Measurements from ENCODE around the gene ZNRF3. TPM values are rescaled to one million over a fixed set of nuclear protein-coding genes. Genes with fewer than 3 reads are reported as not detected.
"Not testable (repeated sequence)": the region's sequence is repeated elsewhere in the genome, so short reads cannot be mapped to it uniquely, and the experiment has no call there.

ZNRF3 gene
- polyA plus RNA-seq, 2 donors, result 1.6 to 2.8 TPM

DNA sequence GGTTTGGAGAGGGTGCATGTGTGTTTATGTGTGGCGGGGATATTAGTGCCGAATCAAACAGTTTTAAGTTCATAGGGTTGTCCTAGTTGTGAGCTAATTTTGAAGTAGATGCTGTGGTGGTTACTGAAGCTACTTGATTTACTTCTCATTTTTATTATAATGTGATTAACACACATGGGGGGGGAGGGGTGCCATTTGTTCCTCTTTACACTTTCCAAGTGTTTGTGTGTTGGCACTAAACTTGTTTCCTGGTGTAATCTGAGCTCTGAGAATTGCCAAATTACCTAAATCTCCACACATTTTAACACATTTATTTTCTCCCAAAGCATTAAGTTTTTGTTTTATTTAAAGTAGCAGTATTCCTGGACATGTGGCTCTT, 60.1 kb downstream of the ZNRF3 start:
- H3K27me3 ChIP-seq (ENCODE audit: control insufficient read depth in 1 of 2, insufficient read depth in 2 of 2, low read length in 2 of 2), result no peaks in the 10 kb centered on the region
- H3K4me1 ChIP-seq (ENCODE audit: control insufficient read depth in 2 of 2, insufficient read depth in 2 of 2, low read length in 1 of 2), result no peaks in the 10 kb centered on the region
- 70 to 75% methylated on average over 2 of the region's 2 CpGs for whole genome bisulfite sequencing, 2 donors
- H3K36me3 ChIP-seq (ENCODE audit: control insufficient read depth in 2 of 2, insufficient read depth in 2 of 2, low read length in 1 of 2), result no peaks in the 10 kb centered on the region
- no peak overlapping the region for H3K4me3 ChIP-seq (ENCODE audit: low read depth in 1 of 2, low read length in 2 of 2)
- no peaks in the 10 kb centered on the region for H3K9me3 ChIP-seq (ENCODE audit: control insufficient read depth in 2 of 2, insufficient read depth in 1 of 2, low read depth in 1 of 2, low read length in 1 of 2)
- H3K27ac ChIP-seq (ENCODE audit: low read depth in 2 of 2, low read length in 1 of 2), result no peak overlapping the region

- Histone ChIP-seq H3K27me3 (ENCODE audit: control insufficient read depth in 1 of 2, insufficient read depth in 2 of 2, low read length in 2 of 2) (no peaks in the 10 kb centered on the region), H3K4me3 (ENCODE audit: low read depth in 1 of 2, low read length in 2 of 2) (no peak overlapping the region), H3K36me3 (ENCODE audit: control insufficient read depth in 2 of 2, insufficient read depth in 2 of 2, low read length in 1 of 2) (no peaks in the 10 kb centered on the region), H3K9me3 (ENCODE audit: control insufficient read depth in 2 of 2, insufficient read depth in 1 of 2, low read depth in 1 of 2, low read length in 1 of 2) (no peaks in the 10 kb centered on the region), H3K4me1 (ENCODE audit: control insufficient read depth in 2 of 2, insufficient read depth in 2 of 2, low read length in 1 of 2) (peaks cover 3 to 5% of the 10 kb centered on the region in 2 donors), H3K27ac (ENCODE audit: low read depth in 2 of 2, low read length in 1 of 2) (no peak overlapping the region)
- 98 to 100% methylated on average over 1 of the region's 1 CpG for WGBS, 2 donors
Observed at GRCh38 chr22:28947125-28947524, 63.8 kb downstream of the ZNRF3 start.

- 61 to 88% methylated on average over 1 of the region's 1 CpG for WGBS, 2 donors
- Histone ChIP-seq H3K4me3 (ENCODE audit: low read depth in 1 of 2, low read length in 2 of 2) (no peak overlapping the region), H3K4me1 (ENCODE audit: control insufficient read depth in 2 of 2, insufficient read depth in 2 of 2, low read length in 1 of 2) (peaks cover 3 to 8% of the 10 kb centered on the region in 2 donors), H3K27me3 (ENCODE audit: control insufficient read depth in 1 of 2, insufficient read depth in 2 of 2, low read length in 2 of 2) (no peaks in the 10 kb centered on the region), H3K27ac (ENCODE audit: low read depth in 2 of 2, low read length in 1 of 2) (peak overlapping the region in 1 of 2 donors; percentile 48), H3K36me3 (ENCODE audit: control insufficient read depth in 2 of 2, insufficient read depth in 2 of 2, low read length in 1 of 2) (no peaks in the 10 kb centered on the region), H3K9me3 (ENCODE audit: control insufficient read depth in 2 of 2, insufficient read depth in 1 of 2, low read depth in 1 of 2, low read length in 1 of 2) (no peaks in the 10 kb centered on the region)
Observed at GRCh38 chr22:28948424-28948823, 65.1 kb downstream of the ZNRF3 start.

DNA sequence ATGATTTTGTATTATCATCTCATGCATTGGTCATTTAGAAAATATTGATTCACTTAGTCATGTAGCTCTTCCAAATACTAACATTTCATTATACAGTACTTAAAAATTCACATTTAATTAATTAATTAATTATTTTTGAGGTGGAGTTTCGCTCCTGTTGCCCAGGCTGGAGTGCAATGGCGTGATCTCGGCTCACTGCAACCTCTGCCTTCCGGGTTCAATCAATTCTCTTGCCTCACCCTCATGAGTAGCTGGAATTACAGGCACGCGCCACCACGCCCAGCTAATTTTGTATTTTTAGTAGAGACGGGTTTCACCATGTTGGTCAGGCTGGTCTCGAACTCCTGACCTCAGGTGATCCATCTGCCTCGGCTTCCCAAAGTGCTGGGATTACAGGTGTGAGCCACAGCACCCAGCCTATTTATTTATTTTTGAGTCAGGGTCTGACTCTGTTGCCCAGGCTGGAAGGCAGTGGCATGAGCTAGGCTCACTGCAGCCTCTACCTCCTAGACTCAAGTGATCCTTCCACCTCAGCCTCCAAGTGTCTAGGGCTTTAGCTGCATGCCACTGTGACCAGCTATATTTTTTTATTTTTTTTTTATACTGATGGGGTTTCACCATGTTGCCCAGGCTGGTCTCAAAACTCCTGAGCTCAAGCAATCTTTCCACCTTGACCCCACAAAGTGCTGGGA, 65.6 kb downstream of the ZNRF3 start:
- not testable (repeated sequence) for H3K9me3 ChIP-seq (ENCODE audit: control insufficient read depth in 2 of 2, insufficient read depth in 1 of 2, low read depth in 1 of 2, low read length in 1 of 2); H3K36me3 ChIP-seq (ENCODE audit: control insufficient read depth in 2 of 2, insufficient read depth in 2 of 2, low read length in 1 of 2); H3K27me3 ChIP-seq (ENCODE audit: control insufficient read depth in 1 of 2, insufficient read depth in 2 of 2, low read length in 2 of 2); H3K4me1 ChIP-seq (ENCODE audit: control insufficient read depth in 2 of 2, insufficient read depth in 2 of 2, low read length in 1 of 2); H3K4me3 ChIP-seq (ENCODE audit: low read depth in 1 of 2, low read length in 2 of 2); H3K27ac ChIP-seq (ENCODE audit: low read depth in 2 of 2, low read length in 1 of 2)
- WGBS, 2 donors, result 76 to 91% methylated on average over 10 of the region's 10 CpGs

DNA sequence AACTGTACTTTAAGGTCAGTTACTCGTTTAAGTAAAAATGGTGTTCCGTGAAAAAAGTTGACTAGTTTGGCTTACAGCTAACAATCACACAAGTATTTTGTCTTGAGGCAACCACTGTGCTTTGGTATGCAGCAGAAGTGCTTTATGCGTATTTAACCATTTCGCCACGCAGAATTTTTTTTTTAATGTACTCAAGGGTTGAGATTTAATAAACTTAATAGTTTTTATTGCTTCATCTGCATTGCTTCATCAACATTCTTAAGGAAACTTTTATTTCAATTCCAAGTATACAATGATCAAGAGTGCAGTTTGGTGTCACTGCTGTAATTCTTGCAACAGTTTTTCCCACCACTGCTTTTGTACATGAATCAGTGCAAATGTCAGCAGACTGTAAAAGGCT, 66.4 kb downstream of the ZNRF3 start:
- Histone ChIP-seq H3K9me3 (ENCODE audit: control insufficient read depth in 2 of 2, insufficient read depth in 1 of 2, low read depth in 1 of 2, low read length in 1 of 2) (no peaks in the 10 kb centered on the region), H3K27me3 (ENCODE audit: control insufficient read depth in 1 of 2, insufficient read depth in 2 of 2, low read length in 2 of 2) (no peaks in the 10 kb centered on the region), H3K4me3 (ENCODE audit: low read depth in 1 of 2, low read length in 2 of 2) (no peak overlapping the region), H3K27ac (ENCODE audit: low read depth in 2 of 2, low read length in 1 of 2) (no peak overlapping the region), H3K4me1 (ENCODE audit: control insufficient read depth in 2 of 2, insufficient read depth in 2 of 2, low read length in 1 of 2) (peaks cover 3 to 8% of the 10 kb centered on the region in 2 donors), H3K36me3 (ENCODE audit: control insufficient read depth in 2 of 2, insufficient read depth in 2 of 2, low read length in 1 of 2) (no peaks in the 10 kb centered on the region)
- 56 to 72% methylated on average over 5 of the region's 5 CpGs for WGBS, 2 donors

DNA sequence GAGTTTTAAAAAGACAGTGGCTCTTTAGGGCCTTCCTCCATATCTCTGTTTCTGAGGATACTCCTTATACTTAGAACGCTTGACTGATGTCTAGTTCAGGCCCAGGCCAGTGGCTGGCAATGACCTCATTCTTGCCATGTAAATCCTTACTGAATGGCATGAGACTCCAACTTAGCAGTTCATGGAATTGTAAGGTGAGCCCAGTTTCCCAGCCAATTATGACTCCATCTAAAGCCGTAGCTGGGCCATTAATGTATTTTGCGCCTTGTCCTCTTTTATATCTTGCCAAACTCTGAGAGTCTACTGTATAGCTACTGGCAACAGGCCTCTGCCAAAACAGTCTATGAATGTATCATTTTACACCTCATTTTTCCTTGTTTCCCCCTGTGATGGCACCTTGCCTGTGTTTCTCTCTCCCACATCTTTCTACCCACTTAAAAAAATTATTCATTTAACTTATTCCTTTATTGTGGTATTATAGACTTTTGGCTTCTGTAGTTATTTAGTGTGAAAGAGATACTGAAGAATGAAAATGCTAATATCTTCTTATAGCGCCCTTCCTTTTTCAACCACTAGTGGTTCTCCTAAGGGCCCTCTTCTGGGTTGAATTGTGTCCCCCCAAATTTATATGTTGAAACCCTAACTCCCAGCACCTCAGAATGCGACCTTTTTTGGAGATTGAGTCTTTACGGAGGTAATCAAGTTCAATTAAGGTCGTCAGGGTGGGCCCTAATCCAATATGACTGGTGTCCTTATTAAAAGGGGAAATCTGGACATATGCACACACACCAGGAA, 67.4 kb downstream of the ZNRF3 start:
- Histone ChIP-seq H3K4me1 (ENCODE audit: control insufficient read depth in 2 of 2, insufficient read depth in 2 of 2, low read length in 1 of 2) (peaks cover 3 to 8% of the 10 kb centered on the region in 2 donors), H3K4me3 (ENCODE audit: low read depth in 1 of 2, low read length in 2 of 2) (no peak overlapping the region), H3K27me3 (ENCODE audit: control insufficient read depth in 1 of 2, insufficient read depth in 2 of 2, low read length in 2 of 2) (no peaks in the 10 kb centered on the region), H3K27ac (ENCODE audit: low read depth in 2 of 2, low read length in 1 of 2) (no peak overlapping the region), H3K36me3 (ENCODE audit: control insufficient read depth in 2 of 2, insufficient read depth in 2 of 2, low read length in 1 of 2) (no peaks in the 10 kb centered on the region), H3K9me3 (ENCODE audit: control insufficient read depth in 2 of 2, insufficient read depth in 1 of 2, low read depth in 1 of 2, low read length in 1 of 2) (no peaks in the 10 kb centered on the region)
- WGBS, 2 donors, result 61 to 68% methylated on average over 7 of the region's 7 CpGs

- WGBS, 2 donors, result 81 to 88% methylated on average over 7 of the region's 7 CpGs
- no peaks in the 10 kb centered on the region for H3K27me3 ChIP-seq (ENCODE audit: control insufficient read depth in 1 of 2, insufficient read depth in 2 of 2, low read length in 2 of 2)
- no peak overlapping the region for H3K4me3 ChIP-seq (ENCODE audit: low read depth in 1 of 2, low read length in 2 of 2)
- no peaks in the 10 kb centered on the region for H3K36me3 ChIP-seq (ENCODE audit: control insufficient read depth in 2 of 2, insufficient read depth in 2 of 2, low read length in 1 of 2)
- peak overlapping the region in 1 of 2 donors; percentile 49 for H3K27ac ChIP-seq (ENCODE audit: low read depth in 2 of 2, low read length in 1 of 2)
- H3K9me3 ChIP-seq (ENCODE audit: control insufficient read depth in 2 of 2, insufficient read depth in 1 of 2, low read depth in 1 of 2, low read length in 1 of 2), result no peaks in the 10 kb centered on the region
- peaks cover 3 to 8% of the 10 kb centered on the region in 2 donors for H3K4me1 ChIP-seq (ENCODE audit: control insufficient read depth in 2 of 2, insufficient read depth in 2 of 2, low read length in 1 of 2)
Observed at GRCh38 chr22:28951530-28951929, 68.2 kb downstream of the ZNRF3 start.

- H3K4me1 ChIP-seq (ENCODE audit: control insufficient read depth in 2 of 2, insufficient read depth in 2 of 2, low read length in 1 of 2), result peaks cover 3 to 8% of the 10 kb centered on the region in 2 donors
- H3K4me3 ChIP-seq (ENCODE audit: low read depth in 1 of 2, low read length in 2 of 2), result no peak overlapping the region
- H3K27ac ChIP-seq (ENCODE audit: low read depth in 2 of 2, low read length in 1 of 2), result peak overlapping the region in 1 of 2 donors; percentile 49
- no peaks in the 10 kb centered on the region for H3K9me3 ChIP-seq (ENCODE audit: control insufficient read depth in 2 of 2, insufficient read depth in 1 of 2, low read depth in 1 of 2, low read length in 1 of 2)
- no peaks in the 10 kb centered on the region for H3K36me3 ChIP-seq (ENCODE audit: control insufficient read depth in 2 of 2, insufficient read depth in 2 of 2, low read length in 1 of 2)
- no peaks in the 10 kb centered on the region for H3K27me3 ChIP-seq (ENCODE audit: control insufficient read depth in 1 of 2, insufficient read depth in 2 of 2, low read length in 2 of 2)
- 42 to 54% methylated on average over 8 of the region's 8 CpGs for WGBS, 2 donors
Observed at GRCh38 chr22:28951969-28952521, 68.7 kb downstream of the ZNRF3 start.

- H3K4me1 ChIP-seq (ENCODE audit: control insufficient read depth in 2 of 2, insufficient read depth in 2 of 2, low read length in 1 of 2), result peaks cover 3 to 8% of the 10 kb centered on the region in 2 donors
- no peaks in the 10 kb centered on the region for H3K27me3 ChIP-seq (ENCODE audit: control insufficient read depth in 1 of 2, insufficient read depth in 2 of 2, low read length in 2 of 2)
- H3K4me3 ChIP-seq (ENCODE audit: low read depth in 1 of 2, low read length in 2 of 2), result no peak overlapping the region
- H3K27ac ChIP-seq (ENCODE audit: low read depth in 2 of 2, low read length in 1 of 2), result peak overlapping the region in 1 of 2 donors; percentile 6
- no peaks in the 10 kb centered on the region for H3K9me3 ChIP-seq (ENCODE audit: control insufficient read depth in 2 of 2, insufficient read depth in 1 of 2, low read depth in 1 of 2, low read length in 1 of 2)
- 44% methylated on average over 2 of the region's 2 CpGs for WGBS, 2 donors
- H3K36me3 ChIP-seq (ENCODE audit: control insufficient read depth in 2 of 2, insufficient read depth in 2 of 2, low read length in 1 of 2), result no peaks in the 10 kb centered on the region
Observed at GRCh38 chr22:28952857-28953256, 69.5 kb downstream of the ZNRF3 start.

All from esophagus (tissue), 2 donors.